SK-N-SH treated with all-trans-retinoic acid at 6 μM for 48 hours (cell line): ENCODE results near the gene PPM1B.

Experiments
- ATAC-seq: fragments of 200-7000 bp; cut with Tn5 transposase; 3 replicates; pipeline ENCODE4 v1.9.1; 2020; ENCODE audit warnings: mild to moderate bottlenecking, moderate library complexity
- ARNTL ChIP-seq: fragments of 450-650 bp; formaldehyde crosslinking; IDR thresholded peaks from 2 replicates; pipeline ENCODE4 v1.5.0; 2020; ENCODE audit warnings: low read depth, mild to moderate bottlenecking, moderate library complexity, borderline replicate concordance
- BACH2 ChIP-seq: fragments of 250-450 bp; sonication (Bioruptor Pico); IDR thresholded peaks from 2 replicates; pipeline ENCODE4 v1.9.0; 2021; ENCODE audit warnings: mild to moderate bottlenecking, borderline replicate concordance
- CSDC2 ChIP-seq: fragments of 250-450 bp; sonication (Bioruptor Pico); IDR thresholded peaks from 2 replicates; pipeline ENCODE4 v1.5.0; 2020; ENCODE audit warnings: mild to moderate bottlenecking, moderate library complexity
- ESRRG ChIP-seq: fragments of 250-450 bp; sonication (Bioruptor Pico); IDR thresholded peaks from 2 replicates; pipeline ENCODE4 v1.6.1; 2021; ENCODE audit warnings: mild to moderate bottlenecking
- GLIS3 ChIP-seq: fragments of 250-450 bp; sonication (Bioruptor Pico); IDR thresholded peaks from 2 replicates; pipeline ENCODE4 v1.5.0; 2020; ENCODE audit warnings: mild to moderate bottlenecking, moderate library complexity
- ISL1 ChIP-seq: fragments of 250-450 bp; sonication (Bioruptor Pico); IDR thresholded peaks from 2 replicates; pipeline ENCODE4 v2.1.2; 2022; ENCODE audit warnings: mild to moderate bottlenecking, moderate library complexity
- OSR1 ChIP-seq: fragments of 250-450 bp; sonication (Bioruptor Pico); IDR thresholded peaks from 2 replicates; pipeline ENCODE4 v1.8.0; 2022; ENCODE audit warnings: moderate library complexity, mild to moderate bottlenecking, inconsistent platforms
- PATZ1 ChIP-seq: fragments of 250-450 bp; sonication (Bioruptor Pico); IDR thresholded peaks from 2 replicates; pipeline ENCODE4 v1.8.0; 2020; ENCODE audit warnings: mild to moderate bottlenecking, moderate library complexity, borderline replicate concordance
- PPARA ChIP-seq: fragments of 250-450 bp; sonication (Bioruptor Pico); IDR thresholded peaks from 2 replicates; pipeline ENCODE4 v1.5.0; 2020; ENCODE audit warnings: mild to moderate bottlenecking, borderline replicate concordance
- RARB ChIP-seq: fragments of 250-450 bp; sonication (Bioruptor Pico); IDR thresholded peaks from 2 replicates; pipeline ENCODE4 v1.8.0; 2021; ENCODE audit warnings: mild to moderate bottlenecking, moderate library complexity
- SNAI2 ChIP-seq: fragments of 250-450 bp; sonication (Bioruptor Pico); IDR thresholded peaks from 2 replicates; pipeline ENCODE4 v1.5.0; 2020; ENCODE audit warnings: mild to moderate bottlenecking, moderate library complexity
- TOX ChIP-seq: fragments of 250-450 bp; sonication (Bioruptor Pico); IDR thresholded peaks from 2 replicates; pipeline ENCODE4 v1.8.0; 2021; ENCODE audit warnings: mild to moderate bottlenecking, moderate library complexity, borderline replicate concordance
- ZC3H10 ChIP-seq: fragments of 250-450 bp; sonication (Bioruptor Pico); IDR thresholded peaks from 2 replicates; pipeline ENCODE4 v1.5.1; 2021; ENCODE audit warnings: mild to moderate bottlenecking, moderate library complexity
- ZFP3 ChIP-seq: fragments of 250-450 bp; sonication (Bioruptor Pico); IDR thresholded peaks from 2 replicates; pipeline ENCODE4 v1.5.0; 2020; ENCODE audit warnings: mild to moderate bottlenecking, moderate library complexity
- ZFP30 ChIP-seq: fragments of 450-650 bp; formaldehyde crosslinking; IDR thresholded peaks from 2 replicates; pipeline ENCODE4 v1.5.0; 2022; ENCODE audit warnings: mild to moderate bottlenecking, moderate library complexity
- ZNF565 ChIP-seq: fragments of 450-650 bp; formaldehyde crosslinking; conservative IDR thresholded peaks from 2 replicates; pipeline ENCODE4 v1.5.0; 2020; ENCODE audit warnings: low read depth, mild to moderate bottlenecking, moderate library complexity
- ZNF70 ChIP-seq: fragments of 450-650 bp; formaldehyde crosslinking; IDR thresholded peaks from 2 replicates; pipeline ENCODE4 v1.5.0; 2020; ENCODE audit warnings: mild to moderate bottlenecking, moderate library complexity
- ZNF8 ChIP-seq: fragments of 450-650 bp; formaldehyde crosslinking; IDR thresholded peaks from 2 replicates; pipeline ENCODE4 v1.5.0; 2020; ENCODE audit warnings: mild to moderate bottlenecking, moderate library complexity
- TF ChIP-seq, protein P1 (sequence below): fragments of 250-450 bp; sonication (Bioruptor Pico); IDR thresholded peaks from 2 replicates; pipeline ENCODE4 v1.5.0; 2020; ENCODE audit warnings: mild to moderate bottlenecking, moderate library complexity
- TF ChIP-seq, protein P2 (sequence below): fragments of 250-450 bp; sonication (Bioruptor Pico); IDR thresholded peaks from 2 replicates; pipeline ENCODE4 v1.8.0; 2021; ENCODE audit warnings: low read depth, mild to moderate bottlenecking, moderate library complexity, borderline replicate concordance
- TF ChIP-seq, protein P3 (sequence below): fragments of 250-450 bp; sonication (Bioruptor Pico); IDR thresholded peaks from 2 replicates; pipeline ENCODE4 v1.5.1; 2021; ENCODE audit warnings: mild to moderate bottlenecking, moderate library complexity

The PPM1B gene

GRCh38 chr2:44200011-44200410 is 31.3 kb downstream of the PPM1B start:
- no peak for TF ChIP-seq ZNF565
- no peak for TF ChIP-seq ZNF70 (CRISPR knock-in tag)
- TF ChIP-seq GLIS3 = no peak
- TF ChIP-seq, protein P1, sequence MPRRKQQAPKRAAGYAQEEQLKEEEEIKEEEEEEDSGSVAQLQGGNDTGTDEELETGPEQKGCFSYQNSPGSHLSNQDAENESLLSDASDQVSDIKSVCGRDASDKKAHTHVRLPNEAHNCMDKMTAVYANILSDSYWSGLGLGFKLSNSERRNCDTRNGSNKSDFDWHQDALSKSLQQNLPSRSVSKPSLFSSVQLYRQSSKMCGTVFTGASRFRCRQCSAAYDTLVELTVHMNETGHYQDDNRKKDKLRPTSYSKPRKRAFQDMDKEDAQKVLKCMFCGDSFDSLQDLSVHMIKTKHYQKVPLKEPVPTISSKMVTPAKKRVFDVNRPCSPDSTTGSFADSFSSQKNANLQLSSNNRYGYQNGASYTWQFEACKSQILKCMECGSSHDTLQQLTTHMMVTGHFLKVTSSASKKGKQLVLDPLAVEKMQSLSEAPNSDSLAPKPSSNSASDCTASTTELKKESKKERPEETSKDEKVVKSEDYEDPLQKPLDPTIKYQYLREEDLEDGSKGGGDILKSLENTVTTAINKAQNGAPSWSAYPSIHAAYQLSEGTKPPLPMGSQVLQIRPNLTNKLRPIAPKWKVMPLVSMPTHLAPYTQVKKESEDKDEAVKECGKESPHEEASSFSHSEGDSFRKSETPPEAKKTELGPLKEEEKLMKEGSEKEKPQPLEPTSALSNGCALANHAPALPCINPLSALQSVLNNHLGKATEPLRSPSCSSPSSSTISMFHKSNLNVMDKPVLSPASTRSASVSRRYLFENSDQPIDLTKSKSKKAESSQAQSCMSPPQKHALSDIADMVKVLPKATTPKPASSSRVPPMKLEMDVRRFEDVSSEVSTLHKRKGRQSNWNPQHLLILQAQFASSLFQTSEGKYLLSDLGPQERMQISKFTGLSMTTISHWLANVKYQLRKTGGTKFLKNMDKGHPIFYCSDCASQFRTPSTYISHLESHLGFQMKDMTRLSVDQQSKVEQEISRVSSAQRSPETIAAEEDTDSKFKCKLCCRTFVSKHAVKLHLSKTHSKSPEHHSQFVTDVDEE (CRISPR knock-in tag) = no peak
- no peak for TF ChIP-seq CSDC2 (CRISPR knock-in tag)
- TF ChIP-seq PPARA (CRISPR knock-in tag) = no peak
- no peak for TF ChIP-seq TOX (CRISPR knock-in tag)
- TF ChIP-seq, protein P2, sequence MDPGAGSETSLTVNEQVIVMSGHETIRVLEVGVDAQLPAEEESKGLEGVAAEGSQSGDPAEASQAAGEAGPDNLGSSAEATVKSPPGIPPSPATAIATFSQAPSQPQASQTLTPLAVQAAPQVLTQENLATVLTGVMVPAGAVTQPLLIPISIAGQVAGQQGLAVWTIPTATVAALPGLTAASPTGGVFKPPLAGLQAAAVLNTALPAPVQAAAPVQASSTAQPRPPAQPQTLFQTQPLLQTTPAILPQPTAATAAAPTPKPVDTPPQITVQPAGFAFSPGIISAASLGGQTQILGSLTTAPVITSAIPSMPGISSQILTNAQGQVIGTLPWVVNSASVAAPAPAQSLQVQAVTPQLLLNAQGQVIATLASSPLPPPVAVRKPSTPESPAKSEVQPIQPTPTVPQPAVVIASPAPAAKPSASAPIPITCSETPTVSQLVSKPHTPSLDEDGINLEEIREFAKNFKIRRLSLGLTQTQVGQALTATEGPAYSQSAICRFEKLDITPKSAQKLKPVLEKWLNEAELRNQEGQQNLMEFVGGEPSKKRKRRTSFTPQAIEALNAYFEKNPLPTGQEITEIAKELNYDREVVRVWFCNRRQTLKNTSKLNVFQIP (CRISPR knock-in tag) = no peak
- TF ChIP-seq ZFP3 (CRISPR knock-in tag) = no peak
- no peak for TF ChIP-seq BACH2 (CRISPR knock-in tag)
- no peak for TF ChIP-seq ESRRG
- TF ChIP-seq, protein P3, sequence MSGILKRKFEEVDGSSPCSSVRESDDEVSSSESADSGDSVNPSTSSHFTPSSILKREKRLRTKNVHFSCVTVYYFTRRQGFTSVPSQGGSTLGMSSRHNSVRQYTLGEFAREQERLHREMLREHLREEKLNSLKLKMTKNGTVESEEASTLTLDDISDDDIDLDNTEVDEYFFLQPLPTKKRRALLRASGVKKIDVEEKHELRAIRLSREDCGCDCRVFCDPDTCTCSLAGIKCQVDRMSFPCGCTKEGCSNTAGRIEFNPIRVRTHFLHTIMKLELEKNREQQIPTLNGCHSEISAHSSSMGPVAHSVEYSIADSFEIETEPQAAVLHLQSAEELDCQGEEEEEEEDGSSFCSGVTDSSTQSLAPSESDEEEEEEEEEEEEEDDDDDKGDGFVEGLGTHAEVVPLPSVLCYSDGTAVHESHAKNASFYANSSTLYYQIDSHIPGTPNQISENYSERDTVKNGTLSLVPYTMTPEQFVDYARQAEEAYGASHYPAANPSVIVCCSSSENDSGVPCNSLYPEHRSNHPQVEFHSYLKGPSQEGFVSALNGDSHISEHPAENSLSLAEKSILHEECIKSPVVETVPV (CRISPR knock-in tag) = no peak
- no peak for TF ChIP-seq ISL1 (CRISPR knock-in tag)
- TF ChIP-seq ZFP30 (CRISPR knock-in tag) = no peak
- no peak for TF ChIP-seq ZC3H10 (CRISPR knock-in tag)
- no peak for TF ChIP-seq SNAI2 (CRISPR knock-in tag)
- TF ChIP-seq OSR1 (CRISPR knock-in tag) = no peak
- no peak for ATAC-seq

GRCh38 chr2:44200759-44201158 is 32.1 kb downstream of the PPM1B start:
- no peak for ATAC-seq
- TF ChIP-seq SNAI2 (CRISPR knock-in tag) = no peak
- TF ChIP-seq ZFP30 (CRISPR knock-in tag) = no peak
- TF ChIP-seq ZFP3 (CRISPR knock-in tag) = no peak
- TF ChIP-seq ISL1 (CRISPR knock-in tag) = no peak
- TF ChIP-seq RARB (CRISPR knock-in tag) = no peak
- TF ChIP-seq, all 23 proteins: peak for 0

- TF ChIP-seq ESRRG = no peak
- TF ChIP-seq GLIS3 = no peak
- no peak for TF ChIP-seq RARB (CRISPR knock-in tag)
- no peak for TF ChIP-seq PATZ1 (CRISPR knock-in tag)
- TF ChIP-seq ZNF70 (CRISPR knock-in tag) = no peak
- TF ChIP-seq TOX (CRISPR knock-in tag) = no peak
- TF ChIP-seq ZFP3 (CRISPR knock-in tag) = no peak
- TF ChIP-seq ZFP30 (CRISPR knock-in tag) = no peak
- TF ChIP-seq ARNTL = no peak
- TF ChIP-seq ZC3H10 (CRISPR knock-in tag) = no peak
- no peak for TF ChIP-seq SNAI2 (CRISPR knock-in tag)
- no peak for TF ChIP-seq ZNF8 (CRISPR knock-in tag)
- no peak; the same call in 2 of the 3 replicates for ATAC-seq
These were observed 33.0 kb downstream of the PPM1B start for GRCh38 chr2:44201648-44202165.

DNA sequence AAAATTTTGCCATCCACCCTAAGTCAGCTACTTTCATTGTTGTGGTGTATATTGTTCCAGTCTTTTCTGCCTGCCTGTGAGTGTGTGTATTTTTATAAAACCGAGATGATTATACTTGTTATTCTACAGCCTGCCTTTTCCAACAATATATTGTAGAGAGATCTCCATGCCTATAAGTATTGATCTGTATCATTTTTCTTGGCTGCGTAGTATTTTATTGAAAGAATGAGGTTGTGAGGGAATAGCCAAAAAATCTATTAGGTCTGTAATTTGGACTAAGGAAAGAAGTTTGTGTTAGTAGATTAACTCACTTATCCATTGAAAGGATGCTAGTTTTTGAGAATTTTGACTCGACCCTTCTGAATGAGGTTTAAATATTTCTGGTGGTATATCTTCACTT is 34.9 kb downstream of the PPM1B start:
- no peak for ATAC-seq
- TF ChIP-seq CSDC2 (CRISPR knock-in tag) (no peak), GLIS3 (no peak), ESRRG (no peak), RARB (CRISPR knock-in tag) (no peak), BACH2 (CRISPR knock-in tag) (no peak), TOX (CRISPR knock-in tag) (no peak), ZNF565 (no peak), ZNF70 (CRISPR knock-in tag) (no peak), PPARA (CRISPR knock-in tag) (no peak), ZNF8 (CRISPR knock-in tag) (no peak), SNAI2 (CRISPR knock-in tag) (no peak), ARNTL (no peak)
- TF ChIP-seq, protein P1 (CRISPR knock-in tag) = no peak
- TF ChIP-seq, protein P3 (CRISPR knock-in tag) = no peak
